IMR-90 (cell line): ENCODE data around the gene VASH1. TPM values are rescaled to one million over a fixed set of nuclear protein-coding genes. Genes with fewer than 3 reads are reported as not detected.

Experiments used
- ATAC-seq: fragments of 200-7000 bp; cut with Tn5 transposase; 2 replicates; pipeline ENCODE4 v1.9.1; 2020; ENCODE audit warnings: low read depth, mild to moderate bottlenecking, moderate library complexity
- BruUV-seq: library from RNA; stranded (reverse); fragments of 400-500 nt; replicated peaks from 2 replicates; lab custom pipeline; 2021; lab: Mats Ljungman, UMichigan
- CTCF ChIA-PET: fragments of 300-600 bp; formaldehyde crosslinking; extraction: SDS; loops from one replicate; lab custom pipeline; 2021; ENCODE audit warnings: antibody characterized with exemption; lab: Yijun Ruan, JAX
- POLR2A ChIA-PET: fragments of 300-600 bp; sonication (Branson Sonifier 250); formaldehyde crosslinking; loops from one replicate; lab custom pipeline; 2022; ENCODE audit warnings: antibody characterized with exemption; ENCODE audit not compliant: unreplicated experiment; lab: Charles Lee
- DNase-seq: peaks from one replicate; pipeline ENCODE4 v3.0.0; 2013
- H2AFZ ChIP-seq: replicated peaks from 2 replicates; pipeline ENCODE3; 2013; ENCODE audit warnings: low read length, mild to moderate bottlenecking; ENCODE audit not compliant: poor library complexity
- H2AK5ac ChIP-seq: 2 replicates; pipeline ENCODE4 v1.6.1; 2013; ENCODE audit warnings: low read depth, low read length, inconsistent platforms
- H2AK9ac ChIP-seq: replicated peaks from 2 replicates; pipeline ENCODE3; 2013; ENCODE audit warnings: mild to moderate bottlenecking, low read depth, low read length, moderate library complexity; ENCODE audit not compliant: poor library complexity
- H2BK120ac ChIP-seq: 2 replicates; pipeline ENCODE4 v1.6.1; 2013; ENCODE audit warnings: low read depth, low read length, inconsistent platforms
- H2BK15ac ChIP-seq: 3 replicates; pipeline ENCODE4 v1.6.1; 2013; ENCODE audit warnings: low read depth, low read length, inconsistent platforms
- H2BK20ac ChIP-seq: 2 replicates; pipeline ENCODE4 v1.6.1; 2013; ENCODE audit warnings: low read depth, mild to moderate bottlenecking, inconsistent platforms, low read length, moderate library complexity
- H2BK5ac ChIP-seq: 2 replicates; pipeline ENCODE4 v1.6.1; 2013; ENCODE audit warnings: mild to moderate bottlenecking, low read depth, low read length, inconsistent platforms; ENCODE audit not compliant: poor library complexity, severe bottlenecking
- H3K14ac ChIP-seq: replicated peaks from 2 replicates; pipeline ENCODE4 v1.6.1; 2013; ENCODE audit warnings: low read depth, low read length, inconsistent platforms
- H3K18ac ChIP-seq: 2 replicates; pipeline ENCODE4 v1.6.1; 2013; ENCODE audit warnings: low read depth, low read length, control low read depth
- H3K23ac ChIP-seq: 2 replicates; pipeline ENCODE4 v1.6.1; 2013; ENCODE audit warnings: low read depth, low read length, inconsistent platforms
- H3K27ac ChIP-seq: 2 replicates; pipeline ENCODE4 v1.5.1; 2013; ENCODE audit warnings: mild to moderate bottlenecking, control low read depth, low read length; ENCODE audit not compliant: insufficient read depth
- H3K27me3 ChIP-seq: 2 replicates; pipeline ENCODE4 v1.6.1; 2013; ENCODE audit warnings: low read length; ENCODE audit not compliant: control insufficient read depth, insufficient read depth
- H3K36me3 ChIP-seq: 2 replicates; pipeline ENCODE4 v1.6.1; 2013; ENCODE audit warnings: low read length, mixed read lengths; ENCODE audit not compliant: control insufficient read depth, insufficient read depth
- H3K4ac ChIP-seq: 2 replicates; pipeline ENCODE4 v1.6.1; 2013; ENCODE audit warnings: low read depth, low read length, inconsistent platforms
- H3K4me1 ChIP-seq: 2 replicates; pipeline ENCODE4 v1.6.1; 2013; ENCODE audit warnings: low read length, mixed read lengths; ENCODE audit not compliant: control insufficient read depth, insufficient read depth
- H3K4me2 ChIP-seq: 2 replicates; pipeline ENCODE4 v1.6.1; 2013; ENCODE audit warnings: low read depth, mild to moderate bottlenecking, control low read depth, low read length, moderate library complexity
- H3K4me3 ChIP-seq: 2 replicates; pipeline ENCODE4 v1.5.1; 2013; ENCODE audit warnings: low read depth, mild to moderate bottlenecking, control low read depth, low read length, moderate library complexity; ENCODE audit not compliant: insufficient read depth
- H3K56ac ChIP-seq: 2 replicates; pipeline ENCODE4 v1.6.1; 2013; ENCODE audit warnings: low read length, inconsistent platforms; ENCODE audit not compliant: insufficient read depth; ENCODE audit errors: extremely low read depth
- H3K79me1 ChIP-seq, 2 experiments: 2 replicates each; pipeline ENCODE4 v1.6.1; 2013; ENCODE audit warnings: low read length in 2 of 2, inconsistent platforms in 1 of 2, low read depth in 1 of 2
- H3K9ac ChIP-seq: 2 replicates; pipeline ENCODE4 v1.6.1; 2013; ENCODE audit warnings: low read depth, low read length, control low read depth
- H3K9me1 ChIP-seq: 2 replicates; pipeline ENCODE4 v1.6.1; 2013; ENCODE audit warnings: low read length, inconsistent platforms; ENCODE audit not compliant: insufficient read depth
- H3K9me3 ChIP-seq: 2 replicates; pipeline ENCODE4 v1.6.1; 2013; ENCODE audit warnings: low read length; ENCODE audit not compliant: control insufficient read depth, insufficient read depth
- H4K20me1 ChIP-seq: 2 replicates; pipeline ENCODE4 v1.6.1; 2013; ENCODE audit warnings: low read length, inconsistent platforms; ENCODE audit not compliant: insufficient read depth
- H4K5ac ChIP-seq: 2 replicates; pipeline ENCODE4 v1.6.1; 2013; ENCODE audit warnings: mild to moderate bottlenecking, low read depth, low read length, control low read depth
- H4K8ac ChIP-seq, 2 experiments: 2 replicates each; pipeline ENCODE4 v1.6.1; 2013; ENCODE audit warnings: low read depth in 2 of 2, low read length in 2 of 2, control low read depth in 1 of 2, inconsistent platforms in 1 of 2
- H4K91ac ChIP-seq: 2 replicates; pipeline ENCODE4 v1.6.1; 2013; ENCODE audit warnings: low read depth, low read length, inconsistent platforms; ENCODE audit not compliant: insufficient read depth
- CEBPB ChIP-seq: IDR thresholded peaks from 2 replicates; pipeline ENCODE4 v1.6.1; 2012; ENCODE audit warnings: low read depth, low read length, improper control_type of control experiment
- CHD1 ChIP-seq: IDR thresholded peaks from 2 replicates; pipeline ENCODE4 v1.6.1; 2012; ENCODE audit warnings: low read depth, low read length, improper control_type of control experiment
- CTCF ChIP-seq: conservative IDR thresholded peaks from 2 replicates; pipeline ENCODE4 v1.5.1; 2012; ENCODE audit warnings: mild to moderate bottlenecking, low read depth, low read length, improper control_type of control experiment
- ELK1 ChIP-seq: fragments of 150-350 bp; IDR thresholded peaks from 2 replicates; pipeline ENCODE4 v1.6.1; 2016; ENCODE audit warnings: low read depth, mild to moderate bottlenecking, low read length, moderate library complexity, borderline replicate concordance
- FOS ChIP-seq: fragments of 150-350 bp; IDR thresholded peaks from 2 replicates; pipeline ENCODE4 v1.6.1; 2016; ENCODE audit warnings: low read depth, low read length
- MAFK ChIP-seq: IDR thresholded peaks from 2 replicates; pipeline ENCODE4 v1.6.1; 2012; ENCODE audit warnings: low read depth, low read length, improper control_type of control experiment
- MAZ ChIP-seq: IDR thresholded peaks from 2 replicates; pipeline ENCODE4 v1.6.1; 2012; ENCODE audit warnings: low read depth, mild to moderate bottlenecking, low read length, improper control_type of control experiment, moderate library complexity, borderline replicate concordance
- MXI1 ChIP-seq: IDR thresholded peaks from 2 replicates; pipeline ENCODE4 v1.6.1; 2012; ENCODE audit warnings: low read depth, mild to moderate bottlenecking, low read length, moderate library complexity, borderline replicate concordance
- NFE2L2 ChIP-seq: fragments of 150-350 bp; IDR thresholded peaks from 2 replicates; pipeline ENCODE4 v1.6.1; 2016; ENCODE audit warnings: low read depth, mild to moderate bottlenecking, low read length
- POLR2A ChIP-seq: IDR thresholded peaks from 2 replicates; pipeline ENCODE4 v1.6.1; 2012; ENCODE audit warnings: mild to moderate bottlenecking, low read depth, low read length
- RAD21 ChIP-seq: IDR thresholded peaks from 2 replicates; pipeline ENCODE4 v1.6.1; 2012; ENCODE audit warnings: low read length, improper control_type of control experiment
- RCOR1 ChIP-seq: IDR thresholded peaks from 2 replicates; pipeline ENCODE4 v1.6.1; 2012; ENCODE audit warnings: mild to moderate bottlenecking, low read length, improper control_type of control experiment; ENCODE audit not compliant: insufficient replicate concordance
- RFX5 ChIP-seq: IDR thresholded peaks from 2 replicates; pipeline ENCODE4 v1.8.0; 2012; ENCODE audit warnings: low read depth, mild to moderate bottlenecking, low read length, moderate library complexity
- SMC3 ChIP-seq: fragments of 150-350 bp; IDR thresholded peaks from 2 replicates; pipeline ENCODE4 v1.6.1; 2016; ENCODE audit warnings: low read depth, mild to moderate bottlenecking, antibody characterized with exemption, low read length, moderate library complexity
- USF2 ChIP-seq: fragments of 150-350 bp; IDR thresholded peaks from 2 replicates; pipeline ENCODE4 v1.6.1; 2017; ENCODE audit warnings: mild to moderate bottlenecking, antibody characterized with exemption, low read length, low read depth
- WGBS, 2 experiments: methylation state at CpG; one replicate each; pipeline versions ENCODE4 v1.1.5 to v1.1.7; 2013; ENCODE audit warnings: missing lambda C conversion rate in 2 of 2; ENCODE audit not compliant: insufficient read length in 1 of 2; ENCODE audit errors: extremely low coverage in 2 of 2; 5-methylcytosine and 5-hydroxymethylcytosine counted together
- dilution Hi-C: fragments of 300-500 bp; cut with HindIII; formaldehyde crosslinking; loops from one replicate; pipeline ENCODE4 v1.14.3; 2018; ENCODE audit warnings: low sequenced_read_pairs; ENCODE audit not compliant: unreplicated experiment
- in situ Hi-C: fragments of 300-500 bp; cut with MboI; formaldehyde crosslinking; loops from 3 replicates; pipeline ENCODE4 v1.14.3; 2019; ENCODE audit warnings: low sequenced_read_pairs, inconsistent platforms, mixed read lengths
- intact Hi-C: fragments of 100-400 bp; cut with micrococcal nuclease; formaldehyde crosslinking; loops from 2 replicates; pipeline ENCODE4 v1.10.0; 2022
- polyA plus RNA-seq, 3 experiments: library from polyadenylated mRNA; depleted of rRNA; stranded (reverse); fragments of >200 nt; gene quantifications; 2 replicates each; pipeline ENCODE4 v1.2.3, GENCODE V29; 2012; ENCODE audit warnings: low replicate concordance in 1 of 3
- total RNA-seq: library from RNA; depleted of rRNA; stranded (reverse); fragments of >200 nt; gene quantifications from 2 replicates; pipeline ENCODE4 v1.2.3, GENCODE V29; 2012

VASH1 gene
- total and polyA plus RNA-seq, 2 of the 4 experiments (the other 2 are of a cell fraction), result 2.0 to 9.5 TPM

- ATAC-seq (no peak), DNase-seq (no peak)
- H3K4me1 ChIP-seq, result no peaks in the 10 kb centered on the region
- H3K56ac ChIP-seq, result no peak overlapping the region
- peaks cover 3% of the 10 kb centered on the region for H3K27me3 ChIP-seq
- H2BK15ac ChIP-seq, result no peak overlapping the region
- H4K5ac ChIP-seq, result no peak overlapping the region
- intact Hi-C loops (no loop called here), dilution Hi-C loops (no loop called here), in situ Hi-C loops (no loop called here)
- no peaks in the 10 kb centered on the region for H3K9me1 ChIP-seq
- no peak overlapping the region for H2BK20ac ChIP-seq
- H3K79me1 ChIP-seq, result no peaks in the 10 kb centered on the region
- 100% methylated on average over 1 of the region's 1 CpG; no CpG with 5 or more reads in 1 of the 2 experiments for WGBS, 2 experiments
- ChIA-PET CTCF (interaction anchor here (1.0 kb wide), 1 partner anchor 17 kb away, joined by 3 read pairs; no protein-coding TSS in a partner anchor), POLR2A (no interaction called here)
- H3K4me2 ChIP-seq, result no peak overlapping the region
- H2AK5ac ChIP-seq, result no peak overlapping the region
- H3K23ac ChIP-seq, result no peak overlapping the region
- H3K9me3 ChIP-seq, result no peaks in the 10 kb centered on the region
- H3K4ac ChIP-seq, result no peak overlapping the region
- H3K4me3 ChIP-seq, result no peak overlapping the region
- H2AK9ac ChIP-seq, result no peak overlapping the region
- no peak overlapping the region for H2AFZ ChIP-seq
- no peak for TF ChIP-seq MAFK
- no peak for TF ChIP-seq NFE2L2
- no peak for TF ChIP-seq CEBPB
- TF ChIP-seq RCOR1, result no peak
- TF ChIP-seq POLR2A, result no peak
- no peak for TF ChIP-seq SMC3
- no peak for TF ChIP-seq RAD21
- TF ChIP-seq MXI1, result no peak
- no peak for TF ChIP-seq RFX5
- TF ChIP-seq MAZ, result no peak
- no peak for TF ChIP-seq USF2
- no peak for TF ChIP-seq ELK1
- TF ChIP-seq FOS, result no peak
- TF ChIP-seq CHD1, result no peak
- no peak for TF ChIP-seq CTCF
- no peaks in the 10 kb centered on the region for H3K36me3 ChIP-seq
- no peak overlapping the region for H3K14ac ChIP-seq
- H4K20me1 ChIP-seq, result no peaks in the 10 kb centered on the region
- no peak overlapping the region for H4K8ac ChIP-seq
- no peak overlapping the region for H2BK5ac ChIP-seq
- no peak overlapping the region for H3K9ac ChIP-seq
- no peak overlapping the region for H3K18ac ChIP-seq
- no peak overlapping the region for H3K27ac ChIP-seq
- no TSS peak for BruUV-seq
- H4K91ac ChIP-seq, result no peak overlapping the region
- no peak overlapping the region for H2BK120ac ChIP-seq
Observed at GRCh38 chr14:76727901-76728300, 33.4 kb upstream of the VASH1 start.
